Natural killer cell (primary cell): Measurements from ENCODE around the gene STK32B. TPM values are rescaled to one million over a fixed set of nuclear protein-coding genes. Genes with fewer than 3 reads are reported as not detected.
"Not testable (repeated sequence)": the region's sequence is repeated elsewhere in the genome, so short reads cannot be mapped to it uniquely, and the experiment has no call there.

Experiments
- ATAC-seq, 3 donors: fragments of 150-1000 bp in 2 of 3; fragments of 200-7000 bp in 1 of 3; cut with Tn5 transposase; 1 replicate in 1 of 3; 2 replicates in 2 of 3; pipeline ENCODE4 v1.10.0; 2021; ENCODE audit warnings: mild to moderate bottlenecking in 2 of 3, moderate library complexity in 2 of 3
- DNase-seq, 2 donors: peaks; one replicate each; pipeline versions ENCODE4 v3.0.0 to v3.0.0-alpha.2; 2013 to 2021; ENCODE audit warnings: mixed read lengths in 1 of 2
- H3K27ac ChIP-seq: one replicate; pipeline ENCODE4 v1.5.1; 2013; ENCODE audit warnings: mild to moderate bottlenecking, low read length
- H3K27me3 ChIP-seq: one replicate; pipeline ENCODE4 v1.6.1; 2013; ENCODE audit warnings: low read length; ENCODE audit not compliant: control insufficient read depth, insufficient read depth
- H3K36me3 ChIP-seq: one replicate; pipeline ENCODE4 v1.6.1; 2013; ENCODE audit warnings: low read length; ENCODE audit not compliant: control insufficient read depth, insufficient read depth
- H3K4me1 ChIP-seq: one replicate; pipeline ENCODE4 v1.6.1; 2013; ENCODE audit warnings: low read length; ENCODE audit not compliant: control insufficient read depth, insufficient read depth
- H3K4me3 ChIP-seq: one replicate; pipeline ENCODE4 v1.5.1; 2013; ENCODE audit warnings: low read length
- H3K9me3 ChIP-seq: one replicate; pipeline ENCODE4 v1.6.1; 2013; ENCODE audit warnings: low read length; ENCODE audit not compliant: control insufficient read depth, insufficient read depth
- H3K27ac Mint-ChIP-seq, 2 donors: one replicate each; pipeline ENCODE4 v1.8.0; 2022; ENCODE audit warnings: mild to moderate bottlenecking in 2 of 2, mixed read lengths in 2 of 2, moderate library complexity in 1 of 2
- H3K27me3 Mint-ChIP-seq, 2 donors: one replicate each; pipeline ENCODE4 v1.8.0; 2022; ENCODE audit warnings: low read depth in 2 of 2, mixed read lengths in 2 of 2
- H3K36me3 Mint-ChIP-seq: one replicate; pipeline ENCODE4 v1.8.0; 2022; ENCODE audit warnings: mixed read lengths
- H3K4me1 Mint-ChIP-seq, 2 donors: one replicate each; pipeline ENCODE4 v1.8.0; 2022; ENCODE audit warnings: mixed read lengths in 2 of 2
- H3K4me3 Mint-ChIP-seq: one replicate; pipeline ENCODE4 v1.8.0; 2022; ENCODE audit warnings: mild to moderate bottlenecking, moderate library complexity, mixed read lengths
- H3K9me3 Mint-ChIP-seq, 2 donors: one replicate each; pipeline ENCODE4 v1.8.0; 2022; ENCODE audit warnings: mixed read lengths in 2 of 2
- CTCF ChIP-seq: fragments of 200-600 bp; IDR thresholded peaks from one replicate; pipeline ENCODE4 v1.8.0; 2022; ENCODE audit warnings: antibody characterized with exemption
- WGBS: methylation state at CpG from one replicate; pipeline ENCODE4 v1.1.7; 2013; ENCODE audit warnings: missing lambda C conversion rate; ENCODE audit not compliant: insufficient coverage; 5-methylcytosine and 5-hydroxymethylcytosine counted together
- intact Hi-C: fragments of 100-400 bp; cut with micrococcal nuclease; formaldehyde crosslinking; loops from one replicate; pipeline ENCODE4 v1.14.2; 2022
- total RNA-seq, 4 donors: library from RNA; stranded (reverse); fragments of 120-200 nt in 1 of 4; gene quantifications; one replicate each; pipeline versions ENCODE4 v1.2.3 to v1.2.4, GENCODE V29; 2013 to 2022

The STK32B gene
- total RNA-seq, 3 donors from 2014 or later (not counting 1 experiment from before 2014, with no cell fraction given), result 0.32 to 0.33 TPM; not detected in 1

- H3K4me3 Mint-ChIP-seq, result no peak overlapping the region
- H3K9me3 Mint-ChIP-seq, result no peaks in the 10 kb centered on the region
- DNase-seq (no peak), ATAC-seq (no peak)
- H3K27me3 ChIP-seq, result no peaks in the 10 kb centered on the region
- H3K27ac ChIP-seq, result no peak overlapping the region
- intact Hi-C loops, result no loop called here
- H3K9me3 ChIP-seq, result no peaks in the 10 kb centered on the region
- H3K4me3 ChIP-seq, result no peak overlapping the region
- 79% methylated on average over 5 of the region's 5 CpGs for WGBS
- no peaks in the 10 kb centered on the region for H3K36me3 ChIP-seq
- TF ChIP-seq CTCF, result no peak
- H3K27me3 Mint-ChIP-seq, result peaks cover 29% of the 10 kb centered on the region in 2 donors
- no peaks in the 10 kb centered on the region for H3K36me3 Mint-ChIP-seq
- H3K4me1 ChIP-seq, result peaks cover 19% of the 10 kb centered on the region
- peaks cover 11 to 21% of the 10 kb centered on the region in 2 donors for H3K4me1 Mint-ChIP-seq
- no peak overlapping the region for H3K27ac Mint-ChIP-seq
Observed at GRCh38 chr4:5054532-5054931, 3.3 kb downstream of the STK32B start.

DNA sequence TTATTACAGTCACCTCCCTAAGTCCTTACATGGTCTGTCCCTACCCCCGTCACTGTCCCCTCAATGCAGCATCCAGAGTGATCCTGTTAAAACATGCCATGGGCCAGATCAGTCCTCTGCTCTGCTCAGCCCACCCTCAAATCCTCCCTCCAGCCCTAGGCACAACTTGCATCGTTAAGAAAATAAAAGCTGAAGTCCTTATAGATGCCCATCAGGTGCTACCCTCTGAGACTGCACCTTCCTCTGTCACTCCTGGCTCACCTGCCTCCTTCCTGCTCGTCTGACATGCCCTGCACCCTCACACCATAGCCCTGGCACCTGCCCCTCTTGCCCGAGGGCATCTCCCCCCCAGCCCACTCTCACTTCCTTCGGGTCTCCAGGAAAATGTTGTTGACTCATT, 4.1 kb downstream of the STK32B start:
- ATAC-seq (no peak), DNase-seq (no peak)
- no peaks in the 10 kb centered on the region for H3K9me3 ChIP-seq
- Mint-ChIP-seq H3K36me3 (no peaks in the 10 kb centered on the region), H3K27ac (no peak overlapping the region), H3K27me3 (peaks cover 25 to 28% of the 10 kb centered on the region in 2 donors), H3K9me3 (no peaks in the 10 kb centered on the region), H3K4me1 (peaks cover 8 to 18% of the 10 kb centered on the region in 2 donors), H3K4me3 (no peak overlapping the region)
- TF ChIP-seq CTCF, result no peak
- H3K27me3 ChIP-seq, result no peaks in the 10 kb centered on the region
- intact Hi-C loops, result no loop called here
- 61% methylated on average over 5 of the region's 5 CpGs for WGBS
- H3K4me3 ChIP-seq, result no peak overlapping the region
- H3K4me1 ChIP-seq, result peaks cover 17% of the 10 kb centered on the region
- no peak overlapping the region for H3K27ac ChIP-seq
- no peaks in the 10 kb centered on the region for H3K36me3 ChIP-seq

DNA sequence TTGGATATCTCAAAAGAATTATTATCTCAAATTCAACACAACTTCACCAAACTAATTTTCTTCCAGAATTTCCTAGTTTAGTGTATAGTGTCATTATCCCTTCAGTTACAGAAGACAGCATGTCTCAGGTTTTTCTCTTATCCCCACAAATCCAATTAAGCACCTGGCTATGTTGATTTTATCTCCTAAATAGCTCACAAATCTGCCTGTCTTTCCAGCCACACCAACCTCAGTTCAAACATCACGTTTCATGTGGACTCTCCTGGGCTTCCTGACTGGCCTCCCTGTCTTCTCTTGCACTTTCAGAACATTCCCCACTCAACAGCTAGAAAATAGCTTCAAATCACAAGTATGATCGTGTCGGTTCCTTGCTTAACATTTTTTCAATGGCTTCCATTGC, 14.8 kb downstream of the STK32B start:
- DNase-seq (no peak), ATAC-seq (no peak)
- intact Hi-C loops, result no loop called here
- no peaks in the 10 kb centered on the region for H3K36me3 Mint-ChIP-seq
- Histone ChIP-seq H3K27me3 (peaks cover 2% of the 10 kb centered on the region), H3K4me3 (no peak overlapping the region), H3K27ac (no peak overlapping the region), H3K9me3 (no peaks in the 10 kb centered on the region), H3K36me3 (no peaks in the 10 kb centered on the region), H3K4me1 (no peaks in the 10 kb centered on the region)
- no peaks in the 10 kb centered on the region for H3K4me1 Mint-ChIP-seq
- peaks cover 5 to 23% of the 10 kb centered on the region in 2 donors for H3K27me3 Mint-ChIP-seq
- H3K4me3 Mint-ChIP-seq, result no peak overlapping the region
- H3K9me3 Mint-ChIP-seq, result no peaks in the 10 kb centered on the region
- TF ChIP-seq CTCF, result no peak
- no peak overlapping the region for H3K27ac Mint-ChIP-seq
- 75% methylated on average over 3 of the region's 3 CpGs for WGBS

GRCh38 chr4:5066968-5067367, 15.7 kb downstream of the STK32B start:
- H3K36me3 Mint-ChIP-seq, H3K27ac Mint-ChIP-seq, H3K4me3 Mint-ChIP-seq, H3K27me3 ChIP-seq, H3K27ac ChIP-seq, H3K4me1 ChIP-seq, H3K9me3 ChIP-seq, intact Hi-C loops, H3K4me3 ChIP-seq, H3K4me1 Mint-ChIP-seq, H3K36me3 ChIP-seq, DNase-seq, H3K9me3 Mint-ChIP-seq, ATAC-seq: not testable (repeated sequence)
- H3K27me3 Mint-ChIP-seq, result peaks cover 4 to 16% of the 10 kb centered on the region in 2 donors
- 76% methylated on average over 2 of the region's 3 CpGs for WGBS
